CD4-positive, alpha-beta T cell treated with Interleukin-4 for 1 hour (primary cell): Measurements from ENCODE around the gene MRPL38.
A peak's percentile ranks its signal among the peaks of the same experiment; 100 is the strongest.
"Not testable (repeated sequence)": the region's sequence is repeated elsewhere in the genome, so short reads cannot be mapped to it uniquely, and the experiment has no call there.

Source experiments
- DNase-seq, 2 donors: peaks; one replicate each; pipeline ENCODE4 v3.0.0-alpha.2; 2020 to 2022

The MRPL38 gene

GRCh38 chr17:75875182-75875939, 29.3 kb downstream of the MRPL38 start:
- no peak for DNase-seq

GRCh38 chr17:75874323-75875181, 30.1 kb downstream of the MRPL38 start:
- no peak for DNase-seq

- no peak for DNase-seq
These were observed 30.9 kb downstream of the MRPL38 start for GRCh38 chr17:75873587-75874322.

- DNase-seq, result peak; percentile 73 to 77
These were observed 32.0 kb downstream of the MRPL38 start for GRCh38 chr17:75872434-75873351.

- DNase-seq, result not testable (repeated sequence)
These were observed 34.5 kb downstream of the MRPL38 start for GRCh38 chr17:75870228-75870627.

- DNase-seq, result no peak
These were observed 35.2 kb downstream of the MRPL38 start for GRCh38 chr17:75869282-75870141.

- not testable (repeated sequence) for DNase-seq
These were observed 35.9 kb downstream of the MRPL38 start for GRCh38 chr17:75868730-75869281.

GRCh38 chr17:75865404-75866188, 39.1 kb downstream of the MRPL38 start:
- not testable (repeated sequence) for DNase-seq

GRCh38 chr17:75864887-75865286, 39.8 kb downstream of the MRPL38 start:
- not testable (repeated sequence) for DNase-seq

- DNase-seq, result peak; percentile 68 to 78
These were observed 40.2 kb downstream of the MRPL38 start for GRCh38 chr17:75864448-75864871.

- no peak for DNase-seq
These were observed 42.8 kb downstream of the MRPL38 start for GRCh38 chr17:75861927-75862317.

- not testable (repeated sequence) for DNase-seq
These were observed 45.3 kb downstream of the MRPL38 start for GRCh38 chr17:75859358-75859757.

- DNase-seq, result peak in 1 of 2 donors; percentile 13
These were observed 48.5 kb downstream of the MRPL38 start for GRCh38 chr17:75856062-75856756.

GRCh38 chr17:75855310-75856061, 49.2 kb downstream of the MRPL38 start, which contains the start of gene WBP2:
TSS of gene WBP2 (minus strand) at chr17:75855335. CDS start at chr17:75855297, 38 bp downstream.
- peak; percentile 100 for DNase-seq

- DNase-seq, result no peak
These were observed 49.8 kb downstream of the MRPL38 start for GRCh38 chr17:75854881-75855309.

GRCh38 chr17:75854101-75854748, 50.5 kb downstream of the MRPL38 start:
- no peak for DNase-seq

GRCh38 chr17:75853433-75853832, 51.3 kb downstream of the MRPL38 start:
- DNase-seq, result no peak

- not testable (repeated sequence) for DNase-seq
These were observed 53.0 kb downstream of the MRPL38 start for GRCh38 chr17:75851693-75851991.
